Lower leg skin (tissue), 3 donors: ENCODE data around the gene HS3ST3A1.

Source experiments
- POLR2A ChIP-seq, 2 donors: fragments of 450-650 bp; IDR thresholded peaks; one replicate each; pipeline ENCODE4 v1.6.1; 2016 to 2017; ENCODE audit warnings: antibody characterized with exemption in 2 of 2, mild to moderate bottlenecking in 1 of 2, moderate library complexity in 1 of 2
- TF ChIP-seq, protein P1 (sequence below), 3 donors: fragments of 450-650 bp; IDR thresholded peaks; one replicate each; pipeline ENCODE4 v1.5.1; 2016; ENCODE audit warnings: antibody characterized with exemption in 3 of 3, mild to moderate bottlenecking in 3 of 3, moderate library complexity in 2 of 3

- TF ChIP-seq, protein P1, sequence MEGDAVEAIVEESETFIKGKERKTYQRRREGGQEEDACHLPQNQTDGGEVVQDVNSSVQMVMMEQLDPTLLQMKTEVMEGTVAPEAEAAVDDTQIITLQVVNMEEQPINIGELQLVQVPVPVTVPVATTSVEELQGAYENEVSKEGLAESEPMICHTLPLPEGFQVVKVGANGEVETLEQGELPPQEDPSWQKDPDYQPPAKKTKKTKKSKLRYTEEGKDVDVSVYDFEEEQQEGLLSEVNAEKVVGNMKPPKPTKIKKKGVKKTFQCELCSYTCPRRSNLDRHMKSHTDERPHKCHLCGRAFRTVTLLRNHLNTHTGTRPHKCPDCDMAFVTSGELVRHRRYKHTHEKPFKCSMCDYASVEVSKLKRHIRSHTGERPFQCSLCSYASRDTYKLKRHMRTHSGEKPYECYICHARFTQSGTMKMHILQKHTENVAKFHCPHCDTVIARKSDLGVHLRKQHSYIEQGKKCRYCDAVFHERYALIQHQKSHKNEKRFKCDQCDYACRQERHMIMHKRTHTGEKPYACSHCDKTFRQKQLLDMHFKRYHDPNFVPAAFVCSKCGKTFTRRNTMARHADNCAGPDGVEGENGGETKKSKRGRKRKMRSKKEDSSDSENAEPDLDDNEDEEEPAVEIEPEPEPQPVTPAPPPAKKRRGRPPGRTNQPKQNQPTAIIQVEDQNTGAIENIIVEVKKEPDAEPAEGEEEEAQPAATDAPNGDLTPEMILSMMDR (IDR thresholded peaks at IDR 0.05) = no peak
- TF ChIP-seq POLR2A (IDR thresholded peaks at IDR 0.05) = no peak
Observed at GRCh38 chr17:13490906-13491482, 110.7 kb downstream of the HS3ST3A1 start.
